Activated CD8-positive, alpha-beta memory T cell treated with anti-CD3 and anti-CD28 coated beads for 48 hours (primary cell): ENCODE measurements around the gene NADK2.

Experiments
- DNase-seq, 3 experiments: peaks; one replicate each; pipeline ENCODE4 v3.0.0-alpha.2; 2020; ENCODE audit warnings: low read depth in 2 of 3, low spot score in 2 of 3

NADK2 gene

DNA sequence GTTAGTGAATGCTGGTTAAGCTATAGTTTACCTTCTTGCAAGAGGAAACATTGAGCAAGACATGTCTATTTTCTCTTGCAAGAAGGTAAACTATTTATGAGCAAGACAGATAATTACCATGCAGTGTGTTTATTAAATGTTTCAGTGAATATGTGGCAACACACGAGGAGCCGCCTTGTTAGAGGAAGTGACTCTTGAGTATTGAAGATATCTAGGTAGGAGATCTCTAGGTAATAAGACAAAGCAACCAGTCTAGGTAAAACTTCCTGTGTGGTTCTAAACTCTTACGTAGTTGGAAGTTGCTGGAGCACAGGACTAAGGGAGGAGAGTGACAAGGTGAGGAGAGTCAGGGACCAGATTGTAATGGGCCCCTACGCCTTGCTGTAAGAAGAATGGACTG, 73.0 kb downstream of the NADK2 start:
- DNase-seq = no peak

DNA sequence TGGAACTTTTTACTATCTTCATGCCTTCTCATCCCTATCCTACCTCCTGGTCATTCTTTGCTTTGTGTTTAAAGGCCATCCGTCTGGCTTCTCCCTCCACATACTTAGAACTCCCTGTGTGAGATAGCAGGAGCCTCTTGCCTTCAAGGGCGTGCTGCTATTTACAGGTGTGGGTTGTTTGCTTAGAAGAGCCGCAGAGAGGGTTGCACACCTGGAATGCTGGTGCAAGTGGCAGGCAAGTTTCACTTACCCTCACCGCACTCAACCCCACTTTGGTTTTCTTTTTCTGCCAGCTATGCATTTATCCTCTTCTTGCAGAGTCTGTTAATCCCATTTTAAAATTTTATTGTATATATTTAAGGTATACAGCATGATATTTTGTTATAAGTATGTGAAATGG, 77.3 kb downstream of the NADK2 start:
- DNase-seq = no peak

DNA sequence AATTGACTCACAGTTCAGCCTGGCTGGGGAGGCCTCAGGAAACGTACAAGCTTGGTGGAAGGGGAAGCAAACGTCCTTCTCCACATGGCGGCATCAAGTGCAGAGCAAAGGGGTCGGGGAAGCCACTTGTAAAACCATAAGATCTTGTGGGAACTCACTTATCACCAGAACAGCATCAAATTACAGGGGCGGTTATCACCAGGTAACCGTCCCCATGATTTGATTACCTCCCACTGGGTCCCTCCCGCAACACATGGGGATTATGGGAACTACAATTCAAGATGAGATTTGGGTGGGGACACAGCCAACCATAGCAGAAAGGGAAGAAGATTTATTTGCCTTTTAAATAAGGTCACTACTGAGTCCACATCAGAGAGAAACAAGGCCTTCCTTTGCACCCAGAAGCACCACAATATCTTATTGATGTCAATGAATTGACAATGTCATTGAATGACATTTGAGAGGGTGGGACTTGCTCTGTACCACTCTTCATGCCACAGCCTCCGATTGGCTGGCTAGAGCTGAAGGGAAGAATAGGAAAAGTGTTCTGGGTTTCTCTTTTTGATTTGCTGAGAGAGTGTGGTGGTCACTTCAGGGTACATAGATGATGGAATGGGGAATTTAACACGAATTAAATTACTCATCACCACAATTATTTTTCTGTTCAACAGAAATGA, 78.8 kb downstream of the NADK2 start:
- DNase-seq = no peak

DNA sequence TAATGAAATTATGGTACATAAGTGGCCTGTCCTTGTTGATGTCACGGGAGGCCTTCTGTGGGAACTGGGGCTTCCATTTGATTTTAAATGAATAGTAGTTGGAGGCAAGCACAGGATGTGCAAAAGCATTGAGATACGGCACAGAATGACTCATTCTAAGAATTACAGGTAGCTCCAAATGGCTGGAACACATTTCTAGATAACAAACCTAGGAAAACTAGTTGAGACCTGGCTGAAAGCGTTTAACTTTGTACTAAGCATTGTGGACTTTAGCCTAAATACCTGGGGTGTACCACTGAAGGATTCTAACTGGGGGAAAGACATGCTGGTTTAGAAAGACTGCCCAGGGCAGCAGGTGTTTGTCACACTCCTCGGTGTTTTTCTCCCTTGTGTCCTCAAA, 80.4 kb downstream of the NADK2 start:
- DNase-seq = no peak

DNA sequence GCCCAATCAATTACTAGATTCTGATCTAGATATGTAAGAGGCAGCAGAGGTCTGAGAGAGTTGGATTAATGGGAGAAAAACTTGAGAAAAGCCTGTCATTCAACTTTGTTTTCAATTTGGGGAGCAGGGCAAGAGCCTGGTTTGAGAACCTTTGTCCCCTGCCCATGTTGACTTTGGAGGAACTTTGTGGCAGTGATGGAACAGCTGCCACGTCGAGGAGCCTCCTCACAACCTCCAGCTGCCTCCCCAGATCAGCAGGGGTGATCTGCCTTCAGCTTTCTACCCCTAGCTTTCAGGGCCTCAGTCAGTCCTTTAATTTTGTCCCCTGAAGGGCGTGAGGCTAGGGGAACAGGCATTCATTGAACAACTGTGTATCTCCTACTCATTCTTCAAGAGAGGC, 81.1 kb downstream of the NADK2 start:
- DNase-seq = no peak

DNA sequence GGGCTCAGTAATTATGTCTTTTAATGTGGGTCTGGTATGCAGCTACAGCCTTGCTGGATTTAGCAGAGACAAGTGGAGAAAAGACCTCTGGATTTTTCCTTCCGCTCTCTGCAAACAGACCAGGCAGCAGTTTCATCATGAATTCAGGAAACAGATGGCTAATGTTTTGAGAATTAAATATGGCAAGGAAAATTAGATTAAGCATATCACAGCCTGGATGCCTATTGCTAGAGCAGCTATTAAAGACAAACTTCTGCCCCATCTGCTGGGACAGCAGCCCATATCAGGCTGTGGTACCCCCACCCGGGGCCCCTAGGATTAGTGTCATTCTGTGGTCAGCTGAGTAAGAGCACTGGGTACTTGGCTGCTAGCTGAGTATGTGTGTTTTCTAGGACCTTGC, 83.6 kb downstream of the NADK2 start:
- DNase-seq = no peak

DNA sequence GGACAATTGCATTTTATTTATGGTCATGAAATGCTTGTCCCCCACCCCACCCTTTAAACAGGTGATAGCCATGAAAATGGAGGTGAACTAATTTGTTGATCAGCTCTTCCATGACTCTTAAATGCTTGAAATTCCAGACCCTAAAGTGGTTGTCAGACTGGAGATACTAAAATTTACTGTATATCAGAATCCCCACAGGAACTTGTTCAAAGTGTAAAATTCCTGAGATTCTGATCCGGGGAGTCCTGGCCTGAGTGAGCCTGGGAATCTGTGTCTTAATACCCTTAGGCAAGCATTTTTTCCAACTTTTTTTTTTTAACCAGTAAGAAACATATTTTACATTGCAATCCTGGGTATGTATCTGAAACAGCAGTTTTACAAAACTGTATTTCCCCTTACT, 85.1 kb downstream of the NADK2 start:
- no peak for DNase-seq

DNA sequence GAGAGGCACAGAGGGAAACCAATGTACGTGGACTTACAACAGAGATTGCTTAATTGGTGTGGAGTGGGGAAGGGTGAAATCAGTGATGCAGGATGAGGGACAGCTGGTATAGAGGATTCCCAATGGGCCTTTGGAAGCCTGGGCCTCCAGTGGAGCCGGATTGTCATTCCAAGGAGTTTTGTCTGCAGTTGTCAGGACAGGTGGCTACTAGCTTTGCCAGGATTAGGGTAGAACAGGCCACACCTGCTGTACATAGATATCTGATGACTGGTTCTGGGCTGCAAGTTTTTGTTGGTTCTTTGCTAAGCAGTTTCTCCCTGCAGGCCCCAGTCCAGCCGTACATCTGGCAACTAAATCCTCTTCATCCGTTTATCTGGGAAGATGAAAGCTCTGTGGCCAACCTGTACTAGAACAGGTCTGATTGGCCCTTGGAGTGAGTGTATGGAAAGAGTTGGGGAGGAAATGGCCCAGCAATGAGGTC, 85.6 kb downstream of the NADK2 start:
- no peak for DNase-seq

DNA sequence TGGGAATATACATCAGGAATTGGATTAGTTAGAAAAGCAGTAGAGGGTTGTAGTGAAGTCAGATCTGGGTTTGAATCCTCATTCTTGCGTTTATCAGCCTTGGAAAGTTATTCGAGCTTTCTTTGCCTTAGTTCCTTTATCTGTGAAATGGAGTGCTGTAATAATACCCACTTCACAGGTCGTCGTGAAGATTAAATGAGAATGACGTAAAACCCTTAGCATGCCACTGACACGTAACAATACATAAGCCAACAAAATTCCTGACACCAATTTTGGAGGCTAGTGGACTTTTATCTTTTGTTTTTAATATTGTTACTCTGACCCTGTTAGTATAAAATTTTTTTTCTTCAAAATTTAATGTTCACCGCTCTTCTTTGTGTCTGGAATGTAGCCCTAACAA, 86.4 kb downstream of the NADK2 start:
- no peak for DNase-seq

DNA sequence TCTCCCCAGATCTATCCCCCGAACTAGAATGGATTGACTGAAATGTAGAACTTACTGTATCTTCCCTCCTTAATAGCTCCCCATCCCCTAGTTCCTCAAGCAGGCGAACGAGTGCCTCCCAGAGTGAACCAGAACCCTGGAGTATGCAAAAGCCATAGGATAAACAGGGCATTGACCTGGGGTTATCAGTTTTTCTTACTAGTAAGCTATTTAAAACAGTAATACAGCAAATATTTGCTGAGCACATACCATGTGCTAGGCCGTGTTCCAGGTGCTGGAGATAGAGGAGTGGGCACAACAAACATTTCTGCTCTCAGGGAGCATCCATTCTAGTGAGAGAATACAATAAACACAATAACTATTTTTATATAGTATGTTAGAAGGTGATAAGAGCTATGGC, 88.0 kb downstream of the NADK2 start:
- DNase-seq = no peak

DNA sequence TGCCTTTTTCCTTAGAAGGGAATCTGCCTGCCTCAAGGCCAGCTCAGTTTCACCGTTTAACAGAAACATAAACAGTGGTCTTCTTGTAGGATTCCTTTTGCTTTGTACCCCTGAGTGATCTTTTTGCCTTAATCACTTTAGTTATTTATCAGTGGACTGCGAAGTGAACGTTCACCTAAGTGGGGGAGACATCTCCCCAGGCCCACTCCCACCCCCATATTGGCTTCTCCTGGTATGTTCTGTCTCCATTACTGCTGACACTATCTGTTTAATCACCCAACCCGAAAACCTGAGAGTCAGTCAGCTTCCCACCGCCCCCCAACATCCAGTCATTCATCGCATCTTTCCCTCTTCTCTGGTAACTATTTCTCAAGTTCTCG, 88.4 kb downstream of the NADK2 start:
- no peak for DNase-seq

DNA sequence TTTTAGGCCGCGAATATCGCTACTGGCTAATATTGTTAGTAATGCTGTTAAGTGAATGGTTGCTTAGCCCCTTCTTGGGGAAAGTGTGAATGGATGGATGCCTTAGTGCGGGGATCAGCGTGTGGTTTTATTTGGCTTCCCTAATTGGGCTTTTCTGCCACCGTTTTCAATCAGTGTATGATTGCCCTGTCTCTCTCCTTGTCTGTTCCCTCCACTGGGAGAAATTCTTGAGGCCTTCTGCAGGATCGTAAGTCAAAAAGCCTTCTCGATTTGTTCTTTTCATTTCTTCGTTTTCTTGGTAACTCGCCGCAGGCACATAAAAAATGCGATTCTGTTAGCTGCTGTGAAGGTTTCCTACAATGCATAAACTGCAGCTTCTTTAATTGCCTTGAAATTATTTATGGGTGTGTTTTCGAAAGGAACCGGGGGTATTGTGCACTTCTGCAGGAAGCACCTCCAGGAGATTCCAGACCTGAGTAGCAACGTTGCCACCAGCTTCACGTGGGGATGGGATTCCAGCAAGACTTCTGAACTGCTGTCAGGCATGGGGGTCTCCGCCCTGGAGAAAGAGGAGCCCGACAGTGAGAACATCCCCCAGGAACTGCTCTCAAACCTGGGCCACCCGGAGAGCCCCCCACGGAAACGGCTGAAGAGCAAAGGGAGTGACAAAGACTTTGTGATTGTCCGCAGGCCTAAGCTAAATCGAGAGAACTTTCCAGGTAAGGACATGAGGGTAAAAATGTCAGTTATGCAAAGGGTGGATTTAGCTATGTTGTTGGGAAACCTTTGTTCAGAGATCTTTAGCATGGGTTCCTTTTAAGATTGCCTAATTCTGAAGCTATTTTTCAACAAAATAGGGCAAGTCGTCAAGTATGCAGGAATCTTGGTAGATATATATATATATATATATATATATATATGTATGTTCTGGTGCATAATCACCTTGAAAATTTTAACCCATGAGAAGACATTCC, 89.1 kb downstream of the NADK2 start:
- DNase-seq = no peak

DNA sequence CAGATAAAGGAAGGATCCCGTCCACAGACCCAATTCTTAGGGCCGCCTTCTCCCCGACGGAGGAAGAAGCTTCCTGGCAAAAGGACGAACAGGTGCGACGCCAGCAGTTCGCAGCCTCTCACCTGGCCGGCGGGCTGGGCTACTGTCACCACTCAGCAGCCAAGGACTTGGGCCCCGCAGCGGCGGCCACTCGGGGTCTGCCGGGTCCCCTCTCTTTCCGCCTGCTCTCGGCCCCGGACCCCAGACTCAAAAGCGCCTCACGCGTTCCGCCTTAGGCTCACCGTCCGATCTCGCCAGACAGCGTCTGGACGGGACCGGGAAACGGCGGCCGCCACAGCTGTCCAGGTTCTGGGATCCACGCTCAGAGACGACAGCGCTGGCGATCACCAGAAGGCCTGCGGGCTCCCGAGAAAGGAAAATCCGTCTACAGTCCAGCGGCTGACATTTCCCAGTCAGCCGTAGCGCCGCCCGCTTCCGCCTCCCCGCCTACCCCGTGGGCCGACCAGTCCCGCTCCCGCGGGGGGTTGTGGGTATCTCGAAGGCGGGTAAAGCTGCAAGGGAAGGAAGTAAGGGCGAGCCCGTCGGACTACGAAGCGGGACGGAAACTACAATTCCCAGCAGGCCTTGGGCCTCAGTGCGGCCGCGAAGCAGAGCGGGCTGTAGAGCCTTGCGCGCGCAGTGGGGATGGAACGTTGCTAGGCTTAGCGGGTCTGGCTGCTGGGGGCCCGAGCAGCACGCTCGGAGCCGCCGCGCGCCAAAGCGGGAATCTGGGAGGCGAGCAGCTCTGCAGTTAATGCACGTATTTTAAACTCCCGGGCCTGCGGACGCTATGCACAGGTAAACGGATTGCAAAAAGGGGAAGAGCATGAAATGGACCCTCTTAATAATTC, 90.0 kb downstream of the NADK2 start, which contains the start of the genes LMBRD2 and SKP2:
Gene LMBRD2, minus strand, starts transcription at position 454 of the 890 bp plus-strand sequence. CDS start 8,538 bp downstream, outside the sequence.
Gene SKP2, plus strand, starts transcription at position 678 of the 890 bp plus-strand sequence. Its CDS starts 152 bp downstream, at position 830.
- DNase-seq = peak; percentile 77 to 87 (median 86)

DNA sequence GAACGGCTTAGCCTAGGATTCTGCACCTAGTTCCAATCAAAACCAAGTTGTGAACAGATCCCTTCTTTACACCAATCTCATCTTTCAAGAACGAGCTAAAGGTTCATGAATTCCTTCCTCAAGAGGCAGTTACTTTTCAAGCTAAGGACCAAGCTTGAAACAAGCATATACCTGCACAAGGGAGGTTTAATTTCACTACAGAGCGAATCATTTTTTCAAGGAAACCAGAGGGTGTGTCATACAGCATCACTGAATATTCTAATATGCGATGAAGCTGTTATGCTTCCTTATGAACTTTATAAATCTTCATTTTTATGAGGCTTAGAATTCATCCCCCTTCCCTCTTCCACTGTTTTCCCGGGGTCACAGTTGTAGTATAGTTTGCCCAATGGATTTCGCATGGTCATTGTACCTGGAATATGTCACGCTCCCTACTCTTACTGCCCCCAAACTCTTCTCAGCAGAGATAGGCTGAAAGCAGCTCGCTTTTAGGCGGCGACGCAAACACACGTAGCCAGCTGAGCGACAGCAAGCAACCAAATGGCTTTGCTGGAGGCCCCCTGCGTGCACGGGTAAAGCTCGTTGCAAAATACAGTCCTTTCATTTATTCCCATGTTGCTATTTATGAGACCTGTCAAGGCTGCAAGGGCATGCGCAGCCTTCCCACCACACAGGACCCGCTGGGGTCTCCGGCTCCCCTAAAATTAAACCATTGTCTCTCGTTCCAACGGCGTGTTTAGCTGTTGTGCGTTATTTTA, 90.9 kb downstream of the NADK2 start:
- DNase-seq = peak in 1 of 3 experiments; percentile 21

DNA sequence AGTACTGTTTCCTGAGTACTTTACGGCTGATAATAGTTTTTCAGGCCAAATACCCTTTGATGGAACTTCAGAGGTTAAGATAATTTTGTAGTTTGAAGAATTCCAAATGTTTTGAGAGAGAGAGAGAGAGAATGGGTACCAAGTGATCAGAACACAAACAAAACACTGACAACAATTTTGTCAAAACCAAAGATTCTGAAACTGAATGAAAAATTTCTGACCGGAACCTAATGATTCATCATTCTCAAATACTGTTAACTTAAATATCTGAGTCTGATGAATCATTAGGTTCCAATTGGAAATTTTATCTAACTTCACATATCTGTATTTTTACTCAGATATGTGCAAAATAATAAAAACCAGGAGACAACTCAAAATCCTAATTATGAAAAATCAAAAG, 94.0 kb downstream of the NADK2 start:
- DNase-seq = no peak

DNA sequence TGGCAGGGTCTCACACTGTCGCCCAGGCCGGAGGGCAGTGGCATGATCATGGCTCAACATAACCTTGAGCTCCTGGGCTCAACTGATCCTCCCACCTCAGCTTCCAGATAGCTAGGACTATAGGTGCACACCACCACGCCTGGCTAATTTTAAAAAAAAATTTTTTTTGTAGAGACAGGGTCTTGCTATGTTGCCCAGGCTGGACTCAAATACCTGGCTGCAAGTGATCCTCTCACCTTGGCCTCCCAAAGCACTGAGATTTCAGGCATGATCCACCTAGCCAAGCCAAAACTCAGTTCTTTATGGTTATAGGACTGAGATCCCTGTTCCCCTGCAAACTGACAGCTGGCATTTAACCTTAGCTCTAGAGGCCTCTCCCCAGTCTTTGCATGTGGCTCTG, 95.3 kb downstream of the NADK2 start:
- no peak for DNase-seq

DNA sequence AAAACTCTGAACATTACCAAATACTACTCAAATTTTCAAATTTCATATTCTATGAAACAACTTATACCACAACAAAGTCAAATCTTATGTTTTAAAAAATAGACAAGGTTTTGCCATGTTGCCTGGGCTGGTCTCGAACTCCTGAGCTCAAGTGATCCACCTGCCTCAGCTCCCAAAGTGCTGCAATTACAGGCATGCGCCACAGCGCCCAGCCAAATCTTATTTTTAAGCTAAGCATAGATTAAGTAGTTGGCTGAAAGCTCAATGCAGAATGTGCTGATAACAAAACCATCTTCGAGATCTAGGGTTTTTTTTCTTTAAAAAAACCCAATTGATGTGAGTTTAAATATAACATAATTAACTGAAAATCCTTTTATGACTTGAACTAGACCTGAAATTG, 96.4 kb downstream of the NADK2 start:
- DNase-seq = no peak
